Hematopoietic multipotent progenitor cell treated with erythropoietin and hydrocortisone succinate and interleukin-3 and kit ligand, for 4 days (in vitro differentiated cells): Measurements from ENCODE around the gene TH.
A peak's percentile ranks its signal among the peaks of the same experiment; 100 is the strongest.

Source experiments
- DNase-seq: peaks from one replicate; pipeline ENCODE4 v3.0.0-alpha.2; 2015

The TH gene

DNA sequence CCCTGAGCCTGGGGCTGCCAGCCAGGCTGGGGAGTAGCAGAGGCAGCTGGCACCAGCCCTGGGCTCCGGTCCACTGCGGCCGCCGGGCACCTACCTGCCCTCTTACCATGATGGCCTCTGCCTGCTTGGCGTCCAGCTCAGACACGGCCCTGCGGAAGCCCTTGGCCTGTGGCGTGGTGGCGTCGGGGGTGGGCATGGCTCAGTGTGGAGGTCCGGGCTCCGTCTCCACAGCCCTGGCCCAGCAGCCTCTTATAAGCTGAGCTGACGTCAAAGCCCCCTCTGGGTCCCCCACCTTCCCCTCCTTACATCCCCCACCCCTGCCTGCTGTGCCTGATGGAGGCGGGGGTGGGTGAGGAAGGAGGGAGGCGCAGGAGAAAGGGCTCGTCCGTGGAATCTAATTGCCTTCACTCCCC, at the start of gene TH:
Gene TH (minus strand): TSS at position 225 of the 413 bp plus-strand sequence. CDS start 29 bp downstream, at position 196.
- no peak for DNase-seq

DNA sequence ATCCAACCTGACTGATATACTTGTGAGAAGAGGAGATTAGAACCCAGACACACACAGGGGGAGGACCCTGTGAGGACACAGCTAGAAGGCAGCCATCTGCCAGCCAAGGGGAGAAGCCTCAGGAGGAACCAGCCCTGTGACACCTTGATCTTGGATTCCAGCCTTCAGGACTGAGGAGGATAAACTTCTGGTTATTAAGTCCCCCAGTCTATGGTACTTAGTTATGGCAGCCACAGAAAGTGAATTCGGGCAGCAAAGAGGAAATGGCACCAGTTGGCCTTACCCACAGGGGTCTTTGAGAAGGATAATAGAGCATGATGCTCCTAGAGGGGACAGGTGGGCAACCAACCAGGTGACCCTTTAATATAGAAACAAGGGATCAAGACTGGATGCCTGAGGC, 49.4 kb upstream of the TH start:
- DNase-seq, result no peak

DNA sequence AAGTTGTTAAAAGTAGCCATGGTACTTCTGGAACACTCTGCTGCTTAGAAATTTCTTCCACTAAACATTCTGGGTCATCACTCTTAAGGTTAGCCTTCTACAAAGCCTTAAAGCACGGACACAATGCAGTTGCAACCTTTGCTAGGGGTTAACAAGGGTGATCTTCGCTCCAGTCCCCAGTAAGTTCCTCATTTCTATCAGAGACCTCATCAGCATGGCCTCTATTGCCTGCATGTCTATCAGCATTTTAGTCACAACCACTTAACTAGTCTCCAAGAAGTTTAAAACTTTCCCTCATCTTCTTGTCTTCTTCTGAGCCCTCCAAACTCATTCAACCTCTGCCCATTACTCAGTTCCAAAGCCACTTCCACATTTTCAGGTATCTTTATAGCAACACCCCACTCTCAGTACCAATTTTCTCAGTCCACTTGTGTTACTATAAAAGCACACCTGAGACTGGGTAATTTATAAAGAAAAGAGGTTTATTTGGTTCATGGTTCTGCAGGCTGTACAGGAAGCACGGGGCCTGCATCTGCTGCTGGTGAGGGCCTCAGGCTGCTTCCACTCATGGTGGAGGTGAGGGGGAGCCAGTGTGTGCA, 48.7 kb upstream of the TH start:
- DNase-seq, result peak; percentile 38

DNA sequence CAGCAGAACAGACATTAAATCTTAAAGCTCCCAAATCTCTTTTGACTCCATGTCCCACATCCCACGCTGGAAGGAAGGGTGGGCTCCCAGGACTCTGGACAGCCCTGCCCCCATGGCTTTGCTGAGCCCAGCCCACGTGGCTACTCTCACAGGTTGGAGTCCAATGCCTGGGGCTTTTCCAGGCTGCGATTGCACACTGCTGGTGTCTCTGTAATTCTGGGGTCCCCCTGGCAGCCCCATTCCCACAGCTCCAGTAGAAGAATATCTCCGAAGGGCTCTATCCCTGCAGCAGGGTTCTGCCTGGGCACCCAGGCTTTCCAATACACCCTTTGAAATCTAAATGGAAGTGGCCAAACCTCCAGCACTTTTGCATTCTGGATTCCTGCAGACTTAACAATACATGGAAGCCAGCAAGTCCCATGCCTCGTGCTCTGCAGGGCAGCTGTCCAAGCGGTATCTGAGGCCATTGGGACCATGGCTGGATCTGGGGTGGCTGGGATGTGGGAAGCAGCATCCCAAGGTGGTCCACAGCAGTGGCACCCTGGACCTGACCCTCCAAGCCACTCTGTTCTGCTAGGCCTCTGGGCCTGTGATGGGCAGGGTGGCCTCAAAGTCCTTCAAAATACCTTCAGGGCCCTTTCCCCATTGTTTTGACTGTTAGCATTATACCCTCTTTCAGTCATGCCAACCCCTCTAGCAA, 47.9 kb upstream of the TH start:
- DNase-seq, result no peak

DNA sequence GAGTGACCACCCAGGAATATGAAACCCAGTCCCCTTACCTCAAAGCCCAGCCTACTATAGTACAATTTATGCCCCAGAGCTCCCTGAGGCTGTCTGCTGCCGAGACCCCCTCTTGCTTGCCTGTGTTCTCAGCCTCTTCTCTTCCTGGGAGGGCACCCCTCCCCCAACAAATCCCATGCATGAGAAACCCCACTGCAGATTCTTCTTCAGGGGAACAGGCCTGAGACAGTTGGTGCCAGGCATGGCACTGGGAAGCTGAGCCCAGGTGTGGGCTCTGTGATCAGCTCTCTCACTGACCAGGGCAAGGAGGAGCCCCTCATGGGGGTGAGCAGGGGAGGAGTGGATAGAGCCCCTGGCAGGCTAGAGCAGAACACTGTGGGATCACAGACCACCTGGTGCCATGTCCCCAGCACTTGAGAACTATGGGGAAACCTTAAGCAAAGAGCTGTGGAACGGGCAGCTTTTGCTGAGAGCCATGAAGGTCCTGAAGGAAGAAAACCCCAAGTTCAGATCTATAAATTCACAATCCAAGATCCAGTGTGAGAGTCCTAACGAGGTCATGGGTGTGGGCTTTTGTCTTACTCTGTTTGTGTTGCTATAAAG, 46.5 kb upstream of the TH start:
- DNase-seq, result no peak

DNA sequence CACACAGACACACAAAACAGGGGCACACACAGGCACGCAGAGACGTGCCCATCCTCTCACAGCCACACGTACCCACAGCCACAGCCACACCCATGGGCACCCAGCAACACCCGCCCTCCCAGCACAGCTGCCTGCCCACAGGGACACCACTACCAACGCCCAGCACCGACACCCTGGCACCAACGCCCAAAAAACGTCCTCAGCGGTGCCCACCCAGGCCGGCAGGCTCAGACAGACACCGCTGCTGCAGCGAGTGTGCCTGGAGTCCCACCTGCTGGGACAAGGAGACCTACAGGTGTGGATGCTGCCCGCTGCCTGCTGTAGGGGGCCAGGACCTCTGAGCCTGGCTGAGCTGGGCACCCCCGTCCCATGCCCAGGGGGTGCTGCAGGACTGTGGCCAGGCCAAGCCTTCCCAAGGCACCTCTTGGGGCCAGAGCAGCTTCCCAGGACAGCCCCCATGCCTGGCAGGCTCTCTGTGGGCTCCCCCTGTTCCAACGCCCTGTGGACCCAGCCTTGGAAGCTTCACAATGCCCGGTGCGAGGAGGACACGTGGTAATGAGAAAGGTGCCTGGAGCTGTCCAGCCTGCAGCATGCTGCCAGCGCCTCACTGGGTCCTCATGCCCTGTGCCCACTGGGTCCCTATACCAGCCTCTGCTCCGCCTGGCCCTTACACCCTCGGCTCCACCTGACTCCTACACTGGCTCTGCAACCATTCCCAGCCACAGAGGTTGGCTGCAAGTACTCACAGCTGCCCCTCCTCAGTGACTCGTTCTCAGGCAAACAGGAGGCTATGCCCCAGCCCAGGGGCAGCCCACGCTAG, 45.8 kb upstream of the TH start:
- DNase-seq, result no peak

DNA sequence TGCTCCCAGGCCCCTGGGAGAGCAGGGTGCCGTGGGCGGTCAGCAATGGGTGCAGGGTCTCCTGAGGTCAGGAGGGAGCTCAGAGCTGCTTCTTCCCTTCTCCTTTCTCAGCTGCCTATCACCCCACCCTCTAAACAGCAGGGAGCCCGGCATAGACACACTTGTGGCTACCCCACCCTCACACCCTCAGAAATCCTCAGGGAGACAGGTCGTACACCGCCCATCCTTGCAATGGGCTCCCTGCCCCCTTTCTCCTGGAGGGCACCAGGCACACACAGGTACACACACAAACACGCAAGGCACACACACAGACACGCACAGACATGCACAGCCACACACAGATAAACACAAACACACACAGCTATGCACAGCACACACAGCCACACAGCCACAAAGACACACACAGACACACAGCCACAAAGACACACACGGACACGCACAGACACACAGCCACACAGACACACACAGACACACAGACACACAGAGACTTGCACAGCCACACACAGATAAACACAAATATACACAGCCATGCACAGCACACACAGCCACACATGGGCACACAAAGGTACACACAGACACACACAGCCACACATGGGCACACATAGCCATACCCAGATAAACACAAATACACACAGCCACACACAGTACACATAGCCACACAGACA, 44.9 kb upstream of the TH start:
- DNase-seq, result no peak

DNA sequence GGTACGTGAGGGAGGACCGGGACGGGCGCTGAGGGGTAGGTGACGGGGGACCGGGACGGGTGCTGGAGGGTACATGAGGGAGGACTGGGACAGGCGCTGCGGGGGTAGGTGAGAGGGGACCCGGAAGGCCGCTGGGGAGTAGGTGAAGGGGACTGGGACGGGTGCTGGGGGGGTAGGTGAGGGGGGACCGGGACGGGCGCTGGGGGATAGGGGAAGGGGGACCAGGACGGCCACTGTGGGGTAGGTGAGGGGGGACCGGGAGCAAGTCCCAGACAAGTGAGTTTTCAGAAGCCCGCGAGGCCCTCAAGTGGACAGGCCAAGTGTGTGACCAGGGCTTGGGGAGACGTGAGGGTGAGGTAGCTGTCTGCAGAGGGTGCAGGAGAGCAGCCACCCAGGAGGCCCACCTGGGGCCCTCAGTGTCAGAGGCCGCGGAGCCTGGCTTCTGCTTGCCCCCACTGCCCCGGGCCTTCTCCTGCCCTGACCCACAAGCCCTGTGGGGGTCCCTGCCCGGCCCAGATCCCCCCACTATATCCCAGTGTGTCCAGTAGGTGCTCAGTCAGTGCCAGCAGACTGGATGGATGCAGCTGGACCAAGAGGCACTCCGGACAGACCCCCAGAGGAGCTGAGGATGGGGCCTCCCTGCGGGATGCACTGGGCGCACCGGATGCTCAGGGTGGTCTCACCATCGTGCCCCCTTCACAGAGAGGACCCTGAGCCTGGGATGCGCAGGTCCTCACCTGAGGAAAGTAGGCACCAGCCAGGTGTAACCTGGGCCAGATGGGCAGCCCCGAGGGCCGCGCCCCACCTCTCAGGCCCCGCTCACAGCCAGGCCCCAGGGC, 44.2 kb upstream of the TH start:
- DNase-seq, result no peak

DNA sequence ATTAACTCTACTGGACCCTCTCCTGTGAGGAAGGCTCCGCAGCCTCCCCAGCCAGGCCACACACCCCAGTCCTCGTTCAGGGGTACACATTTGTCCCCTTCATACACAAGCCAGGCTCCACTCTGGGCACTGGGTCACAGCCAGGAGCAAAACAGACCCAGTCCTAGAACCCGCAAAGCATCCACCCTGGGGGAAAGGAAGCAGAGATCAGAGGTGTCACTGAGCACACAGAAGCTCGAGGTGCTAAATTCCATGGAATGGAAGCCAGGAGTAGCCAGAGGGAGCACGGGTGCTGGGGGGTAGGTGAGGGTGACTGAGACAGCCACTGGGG, 43.6 kb upstream of the TH start:
- no peak for DNase-seq

DNA sequence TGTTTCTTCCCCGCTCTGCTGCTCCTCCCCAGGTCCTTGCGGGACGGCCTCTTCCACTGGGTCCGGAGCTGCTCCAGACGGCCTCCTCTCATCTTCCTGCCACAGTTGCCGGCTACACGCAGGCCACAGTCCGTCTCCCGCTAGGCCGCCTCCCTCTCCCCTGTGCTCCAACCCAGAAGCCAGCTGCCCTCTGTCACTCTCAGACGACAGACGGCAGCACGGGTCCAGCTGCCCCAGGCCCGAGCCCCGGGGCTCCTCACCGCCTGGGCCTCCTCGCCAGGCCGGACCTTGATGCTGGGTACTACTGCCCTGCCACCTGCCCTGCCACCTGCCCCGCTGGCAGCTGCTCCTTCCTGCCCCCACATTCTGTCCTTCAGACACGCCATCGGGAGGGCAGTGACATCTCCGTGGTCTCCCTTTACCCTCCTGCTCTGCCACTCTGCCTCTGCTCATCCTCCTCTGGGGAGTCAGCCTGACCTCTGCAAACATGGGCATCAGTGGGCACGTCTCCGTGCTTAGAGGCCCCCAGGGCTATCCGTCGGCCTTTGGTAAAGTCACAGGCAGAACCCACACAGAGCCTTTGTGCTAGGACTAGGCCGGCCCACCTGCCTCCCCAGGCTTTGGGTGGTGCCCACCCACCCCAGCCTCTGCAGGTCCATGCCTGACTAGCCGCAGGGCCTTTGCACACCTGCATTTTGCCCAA, 43.1 kb upstream of the TH start:
- no peak for DNase-seq

DNA sequence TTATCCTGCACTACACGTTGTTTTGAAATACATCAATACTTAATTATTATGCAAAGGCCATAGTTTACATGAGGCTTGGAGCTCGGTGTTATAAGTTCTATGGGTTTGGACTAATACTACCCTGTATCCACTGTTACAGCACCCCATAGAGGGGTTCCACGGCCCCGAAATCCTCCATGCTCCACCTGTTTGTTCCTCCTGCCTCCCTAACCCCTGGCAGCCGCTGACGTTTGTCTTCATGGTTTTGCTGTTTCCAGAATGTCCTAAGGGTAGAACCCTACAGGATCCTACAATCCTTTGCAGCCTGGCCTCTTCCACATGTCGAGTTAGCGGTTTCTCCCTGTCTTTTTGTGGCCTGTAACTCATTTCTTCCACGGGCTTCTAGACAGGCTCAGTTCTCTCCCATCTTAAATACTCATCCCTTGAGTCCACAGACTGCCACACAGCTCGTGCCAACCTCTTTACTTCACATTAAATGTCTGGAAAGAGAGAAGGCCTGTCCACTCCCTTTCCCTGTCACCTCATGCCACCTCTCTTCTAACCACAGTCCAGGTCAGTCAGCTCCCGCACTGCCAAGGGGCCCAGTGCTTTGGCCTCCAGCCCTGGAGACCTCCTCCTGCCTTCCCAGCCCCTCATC, 42.4 kb upstream of the TH start:
- DNase-seq, result no peak

DNA sequence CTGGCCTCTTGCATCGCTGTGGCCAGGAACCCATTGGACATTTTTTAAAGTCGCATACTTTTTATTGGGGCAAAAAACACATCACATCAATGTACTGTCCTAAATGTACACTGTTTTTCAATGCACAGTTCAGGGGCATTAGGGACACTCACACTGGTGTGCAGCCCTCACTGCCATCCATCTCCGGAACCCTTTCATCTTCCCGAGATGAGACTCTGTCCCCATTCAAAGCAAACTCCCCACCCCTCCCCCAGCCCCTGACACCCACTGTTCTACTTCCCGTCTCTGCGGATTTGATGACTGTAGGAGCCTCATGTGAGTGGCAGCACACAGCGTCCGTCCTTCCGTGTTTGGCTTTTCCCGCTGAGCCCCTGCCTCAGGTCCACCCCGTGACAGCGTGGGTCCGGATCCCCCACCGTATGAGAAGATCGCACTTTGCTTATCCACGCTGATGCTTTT, 41.8 kb upstream of the TH start:
- peak; percentile 53 for DNase-seq

DNA sequence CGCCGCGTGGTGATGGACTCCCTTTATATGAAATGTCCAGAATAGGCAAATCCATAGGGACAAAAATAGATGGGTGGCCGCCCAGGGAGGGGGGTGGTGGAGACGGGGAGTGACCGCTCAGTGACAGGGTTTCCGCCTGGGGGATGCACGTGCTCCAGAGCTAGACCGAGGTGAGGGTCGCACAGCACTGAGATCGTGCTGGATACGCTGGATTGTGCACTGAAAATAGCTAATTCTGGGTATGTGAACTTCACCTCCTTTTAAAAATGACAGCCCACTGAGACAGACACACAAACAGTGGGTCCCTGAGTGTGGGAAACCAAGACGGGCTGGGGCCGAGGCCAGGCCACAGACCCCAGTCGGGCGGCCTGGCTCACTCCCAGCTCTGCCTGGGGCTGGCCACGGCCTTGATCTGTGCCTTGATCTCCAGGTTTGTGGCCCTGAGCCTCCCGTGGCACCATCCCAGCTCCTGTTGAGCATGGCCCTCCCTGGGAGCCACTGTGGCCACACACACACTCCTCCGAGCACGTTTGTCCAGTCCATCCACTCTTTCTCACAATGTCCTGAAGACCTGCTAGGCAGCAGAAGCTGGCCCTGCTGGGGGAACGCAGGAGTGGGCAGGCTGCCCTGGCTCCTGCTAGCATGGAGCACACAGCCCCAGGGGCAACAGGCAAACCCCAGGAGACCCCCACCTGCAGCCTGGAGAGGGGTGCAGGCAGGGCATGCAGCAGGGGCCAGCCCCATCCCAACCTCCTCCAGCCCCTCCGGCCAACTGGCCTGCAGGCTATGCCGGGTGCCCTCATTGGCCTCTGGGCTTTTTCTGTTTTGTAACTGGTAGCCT, 41.0 kb upstream of the TH start:
- no peak for DNase-seq

DNA sequence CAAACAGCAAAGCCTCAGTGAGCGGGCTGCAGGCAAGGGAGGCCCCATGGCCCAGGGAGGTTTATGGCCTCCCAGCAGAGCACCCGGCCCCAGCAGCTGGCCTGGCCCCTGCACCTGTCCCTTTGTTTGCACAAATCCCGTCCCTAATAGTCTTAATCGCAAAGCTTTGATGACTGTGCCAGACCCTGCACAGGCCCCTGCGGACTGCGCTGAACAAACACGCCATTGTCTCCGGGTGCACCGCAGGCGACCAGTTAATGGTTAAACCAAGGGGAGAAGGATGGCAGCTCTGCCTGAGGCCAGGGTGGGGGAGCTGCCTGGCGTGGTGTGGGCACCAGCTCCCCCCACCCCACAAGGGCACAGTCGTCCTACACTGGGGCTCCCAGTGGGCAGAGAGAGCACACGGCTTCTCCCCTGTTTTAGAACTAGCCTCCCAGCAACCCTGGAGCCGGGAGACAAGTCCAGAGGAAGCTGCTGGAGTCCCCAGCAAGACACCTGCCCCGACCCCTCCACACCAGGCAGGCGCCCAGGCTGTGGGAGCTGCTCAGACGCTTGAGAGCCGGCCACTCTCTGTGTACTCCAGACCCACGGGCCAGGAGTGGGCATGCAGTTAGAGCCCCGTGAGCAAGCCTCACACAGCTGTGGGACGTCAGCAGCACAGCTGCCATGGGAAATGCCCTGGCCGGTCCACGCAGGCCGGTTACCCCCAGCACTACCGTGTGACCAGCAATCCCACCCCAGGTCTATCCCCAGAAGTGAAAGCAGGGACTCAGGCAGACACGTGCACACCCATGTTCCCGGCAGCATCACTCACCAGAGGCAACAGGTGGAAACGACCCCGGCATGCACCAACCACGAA, 39.7 kb upstream of the TH start:
- DNase-seq, result no peak

DNA sequence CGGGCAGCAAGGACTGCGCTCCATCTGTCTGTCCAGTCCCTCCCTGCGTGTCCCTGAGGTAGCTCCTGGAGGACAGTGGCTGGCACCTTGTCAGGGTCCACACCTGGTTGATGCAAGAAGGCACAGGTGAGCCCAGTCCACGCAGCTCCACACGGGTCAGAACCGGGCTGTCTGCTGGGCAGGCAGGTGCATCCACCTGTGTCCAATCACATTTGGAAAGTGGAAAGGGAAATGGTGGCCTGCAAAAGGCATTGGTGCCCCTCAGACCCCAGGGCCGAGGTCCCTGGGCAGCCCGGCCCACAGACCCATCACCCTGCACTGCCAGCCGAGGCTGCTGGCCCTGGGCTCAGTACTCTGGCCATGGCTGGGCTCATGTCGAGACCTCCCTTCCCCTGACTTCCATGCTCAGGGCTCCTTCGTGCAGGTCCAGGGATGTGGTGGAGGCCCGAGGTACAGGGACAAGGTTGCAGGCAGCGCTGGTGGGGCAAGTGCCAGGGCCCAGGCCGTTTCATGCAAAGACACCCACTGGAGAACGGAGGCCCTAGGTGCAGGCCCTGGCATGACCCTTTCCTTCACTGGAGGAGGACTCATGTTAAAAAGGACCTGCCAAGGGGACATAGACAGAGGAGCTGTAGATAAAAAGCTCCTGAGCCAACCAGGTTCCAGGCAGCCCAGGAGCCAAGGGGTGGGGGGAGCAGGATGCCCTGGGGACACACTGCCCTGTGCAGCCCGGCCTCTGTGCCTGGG, 38.9 kb upstream of the TH start:
- DNase-seq, result no peak

DNA sequence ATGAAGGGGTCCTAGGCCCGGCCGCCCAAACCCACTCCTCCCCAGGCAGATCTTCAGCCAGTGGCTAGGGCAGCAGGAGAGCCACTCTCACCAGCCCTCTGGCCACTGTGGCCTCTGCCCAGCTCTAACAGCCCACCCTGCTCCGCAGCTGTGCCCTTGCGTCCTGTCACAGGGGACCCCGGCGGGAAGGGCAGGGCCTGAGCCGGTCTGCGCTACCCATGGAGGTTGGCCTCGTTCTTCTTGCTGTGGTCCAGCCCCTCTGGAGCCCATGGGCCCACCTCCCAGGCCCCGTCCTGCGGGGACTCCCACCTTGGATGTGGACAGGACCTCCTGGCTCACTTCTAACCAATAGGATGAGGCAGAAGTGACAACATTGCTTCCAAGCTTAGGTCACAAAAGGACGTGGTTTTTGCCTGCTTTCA, 38.3 kb upstream of the TH start:
- no peak for DNase-seq

DNA sequence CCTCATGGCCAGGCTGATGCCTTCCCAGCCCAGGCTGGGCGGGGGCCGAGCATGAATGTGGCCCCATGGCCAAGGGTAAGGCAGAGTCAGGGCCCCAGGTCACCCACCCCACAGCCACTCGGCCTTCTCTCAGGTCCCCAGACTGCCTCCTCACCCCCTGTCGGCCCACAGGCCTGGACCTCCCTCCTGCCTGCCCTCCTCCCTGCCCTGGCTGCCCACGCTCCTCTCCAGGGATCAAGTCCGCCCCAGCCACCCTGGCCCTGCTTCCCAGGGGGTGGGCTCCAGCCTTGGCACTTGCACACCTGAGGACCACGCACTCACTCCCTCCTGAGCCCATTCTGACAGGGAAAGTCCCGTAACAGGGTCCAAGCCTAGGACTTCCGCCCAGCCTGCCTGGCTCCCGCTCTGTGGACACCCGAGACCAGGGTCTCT, 37.8 kb upstream of the TH start:
- no peak for DNase-seq

DNA sequence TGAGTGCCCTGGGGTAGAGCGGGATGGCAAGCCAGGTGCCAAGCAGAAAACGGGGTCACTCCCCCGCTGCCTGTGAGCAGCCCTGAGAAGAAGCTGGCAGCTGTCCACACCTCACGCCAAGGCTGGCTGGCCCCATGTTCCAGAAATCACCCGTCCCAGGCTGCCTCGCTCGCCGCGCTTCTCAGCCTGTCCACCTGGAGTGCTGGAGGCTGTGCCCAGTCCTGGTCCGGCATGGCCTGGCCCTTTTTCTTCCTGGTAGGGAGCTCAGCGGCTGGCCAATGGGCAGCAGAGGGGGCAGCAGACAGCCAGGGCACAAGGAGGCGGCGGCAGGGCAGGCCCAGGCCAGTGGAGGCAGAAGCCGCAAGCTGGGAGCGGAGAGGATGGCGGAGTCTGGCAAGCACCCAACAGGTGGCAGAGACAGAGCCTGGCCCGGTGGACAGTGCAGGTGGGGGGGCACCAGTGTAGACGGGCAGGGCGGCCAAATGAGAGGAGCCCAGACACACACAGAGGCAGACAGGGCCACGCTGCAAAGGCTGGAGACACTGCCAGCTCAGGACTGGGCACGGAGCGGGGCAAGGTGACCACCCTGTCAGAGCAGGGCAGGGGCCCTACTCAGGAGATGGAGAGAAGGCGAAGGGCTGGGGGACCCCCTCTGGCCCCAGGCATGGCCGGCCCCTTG, 37.2 kb upstream of the TH start:
- DNase-seq, result no peak
